H1 (cell line): ENCODE data around the gene MYH7. TPM values are rescaled to one million over a fixed set of nuclear protein-coding genes. Genes with fewer than 3 reads are reported as not detected.
A peak's percentile ranks its signal among the peaks of the same experiment; 100 is the strongest.

Experiments used
- CTCF ChIA-PET: fragments of 300-600 bp; sonication (Branson Sonifier 250); formaldehyde crosslinking; loops from one replicate; lab custom pipeline; 2021; ENCODE audit not compliant: partially characterized antibody; lab: Charles Lee
- POLR2A ChIA-PET: fragments of 300-600 bp; sonication (Branson Sonifier 250); formaldehyde crosslinking; loops from one replicate; lab custom pipeline; 2021; ENCODE audit warnings: inconsistent platforms; ENCODE audit not compliant: partially characterized antibody; lab: Charles Lee
- DNase-seq, 2 experiments: peaks; one replicate each; pipeline versions ENCODE4 v3.0.0 to v3.0.0-alpha.2; 2010 to 2022; ENCODE audit warnings: low spot score in 2 of 2, low read depth in 1 of 2, mixed read lengths in 1 of 2
- FAIRE-seq: peaks from 2 replicates; lab custom pipeline; 2011; peaks lifted over from hg19 to GRCh38; lab: Jason Lieb, UNC
- H2AFZ ChIP-seq: 2 replicates; pipeline ENCODE4 v1.8.1; 2012; ENCODE audit warnings: low read length, inconsistent platforms
- H2AK5ac ChIP-seq: 2 replicates; pipeline ENCODE4 v1.6.1; 2013; ENCODE audit warnings: low read depth, low read length
- H2BK120ac ChIP-seq: replicated peaks from 2 replicates; pipeline ENCODE3; 2013; ENCODE audit warnings: low read depth, low read length, inconsistent platforms
- H2BK12ac ChIP-seq: 2 replicates; pipeline ENCODE4 v1.6.1; 2013; ENCODE audit warnings: low read depth, low read length
- H2BK15ac ChIP-seq: 2 replicates; pipeline ENCODE4 v1.6.1; 2013; ENCODE audit warnings: low read length
- H2BK20ac ChIP-seq: 2 replicates; pipeline ENCODE4 v1.6.1; 2013; ENCODE audit warnings: low read length
- H2BK5ac ChIP-seq: 2 replicates; pipeline ENCODE4 v1.6.1; 2013; ENCODE audit warnings: low read depth, low read length
- H3K14ac ChIP-seq: 2 replicates; pipeline ENCODE4 v1.6.1; 2013; ENCODE audit warnings: inconsistent platforms; ENCODE audit not compliant: insufficient read length
- H3K18ac ChIP-seq: 2 replicates; pipeline ENCODE4 v1.6.1; 2013; ENCODE audit warnings: low read length; ENCODE audit errors: extremely low read depth
- H3K23ac ChIP-seq: 2 replicates; pipeline ENCODE4 v1.6.1; 2013; ENCODE audit warnings: inconsistent platforms; ENCODE audit not compliant: insufficient read length
- H3K23me2 ChIP-seq: 2 replicates; pipeline ENCODE4 v1.6.1; 2013; ENCODE audit warnings: low read depth, low read length
- H3K27ac ChIP-seq: 2 replicates; pipeline ENCODE4 v1.6.1; 2011; ENCODE audit warnings: low read depth, low read length, inconsistent platforms
- H3K27me3 ChIP-seq, 4 experiments: replicated peaks in 1 of 4; 1 replicate in 1 of 4; 2 replicates in 3 of 4; pipeline versions ENCODE4 v1.6.1 to v1.8.1; 2011 to 2013; ENCODE audit warnings: low read length in 3 of 4, mild to moderate bottlenecking in 3 of 4, inconsistent platforms in 2 of 4, mixed read lengths in 2 of 4, moderate library complexity in 1 of 4; ENCODE audit not compliant: control insufficient read depth in 3 of 4, insufficient read depth in 3 of 4; ENCODE audit errors: extremely low read depth in 1 of 4
- H3K36me3 ChIP-seq, 4 experiments: 2 replicates each; pipeline versions ENCODE4 v1.6.1 to v1.8.1; 2011 to 2013; ENCODE audit warnings: mild to moderate bottlenecking in 4 of 4, low read length in 3 of 4, moderate library complexity in 2 of 4, control low read depth in 1 of 4, inconsistent platforms in 1 of 4; ENCODE audit not compliant: insufficient read depth in 4 of 4, control insufficient read depth in 2 of 4
- H3K4ac ChIP-seq: replicated peaks from 2 replicates; pipeline ENCODE3; 2013; ENCODE audit warnings: low read length, low read depth, mixed read lengths, inconsistent platforms; ENCODE audit not compliant: insufficient read length
- H3K4me1 ChIP-seq, 4 experiments: replicated peaks in 1 of 4; 1 replicate in 1 of 4; 2 replicates in 3 of 4; pipeline versions ENCODE4 v1.6.1 to v1.8.1; 2011 to 2013; ENCODE audit warnings: low read length in 3 of 4, inconsistent platforms in 2 of 4, mixed read lengths in 1 of 4; ENCODE audit not compliant: insufficient read depth in 4 of 4, control insufficient read depth in 3 of 4
- H3K4me2 ChIP-seq, 2 experiments: 2 replicates each; pipeline versions ENCODE4 v1.6.1 to v1.8.1; 2011 to 2013; ENCODE audit warnings: low read depth in 2 of 2, low read length in 2 of 2, control low read depth in 1 of 2, inconsistent platforms in 1 of 2, mild to moderate bottlenecking in 1 of 2; ENCODE audit not compliant: insufficient read depth in 1 of 2
- H3K4me3 ChIP-seq, 4 experiments: fragments of 200-600, 300-600 bp in 1 of 4; sonication (generic), shearing (Covaris generic), sonication (Bioruptor Twin) in 1 of 4; 2 replicates each; pipeline versions ENCODE4 v1.5.1 to v1.8.1; 2011 to 2016; ENCODE audit warnings: low read length in 4 of 4, low read depth in 3 of 4, control low read depth in 2 of 4, inconsistent platforms in 2 of 4, mild to moderate bottlenecking in 2 of 4, mixed read lengths in 1 of 4, moderate library complexity in 1 of 4; ENCODE audit not compliant: insufficient read depth in 2 of 4; ENCODE audit errors: extremely low read depth in 1 of 4
- H3K56ac ChIP-seq: replicated peaks from 2 replicates; pipeline ENCODE3; 2013; ENCODE audit warnings: low read depth, mild to moderate bottlenecking, mixed read lengths, low read length, inconsistent platforms; ENCODE audit not compliant: insufficient read length
- H3K79me1 ChIP-seq: 2 replicates; pipeline ENCODE4 v1.6.1; 2013; ENCODE audit warnings: low read depth, low read length, control low read depth
- H3K79me2 ChIP-seq, 2 experiments: 2 replicates each; pipeline versions ENCODE4 v1.6.1 to v1.8.1; 2012 to 2013; ENCODE audit warnings: low read length in 2 of 2, mild to moderate bottlenecking in 2 of 2, inconsistent platforms in 1 of 2; ENCODE audit not compliant: insufficient read depth in 2 of 2, control insufficient read depth in 1 of 2
- H3K9ac ChIP-seq, 4 experiments: replicated peaks in 1 of 4; 1 replicate in 1 of 4; 2 replicates in 3 of 4; pipeline versions ENCODE4 v1.6.1 to v1.8.1; 2011 to 2013; ENCODE audit warnings: low read depth in 3 of 4, low read length in 3 of 4, control low read depth in 2 of 4, mild to moderate bottlenecking in 2 of 4, moderate library complexity in 2 of 4, inconsistent platforms in 1 of 4; ENCODE audit errors: extremely low read depth in 1 of 4
- H3K9me3 ChIP-seq, 2 experiments: 2 replicates each; pipeline versions ENCODE4 v1.6.1 to v1.8.1; 2012 to 2013; ENCODE audit warnings: mild to moderate bottlenecking in 2 of 2, moderate library complexity in 2 of 2, control low read depth in 1 of 2, inconsistent platforms in 1 of 2, low read depth in 1 of 2, low read length in 1 of 2, mixed read lengths in 1 of 2; ENCODE audit not compliant: insufficient read depth in 2 of 2
- H4K20me1 ChIP-seq, 2 experiments: replicated peaks in 1 of 2; 2 replicates each; pipeline versions ENCODE3 to v1.8.1; 2011 to 2013; ENCODE audit warnings: inconsistent platforms in 2 of 2, low read length in 2 of 2, mild to moderate bottlenecking in 1 of 2; ENCODE audit not compliant: insufficient read depth in 2 of 2, control insufficient read depth in 1 of 2
- H4K5ac ChIP-seq: 2 replicates; pipeline ENCODE4 v1.6.1; 2013; ENCODE audit warnings: low read length, low read depth, mixed read lengths, inconsistent platforms; ENCODE audit not compliant: insufficient read length
- H4K8ac ChIP-seq: 2 replicates; pipeline ENCODE4 v1.8.0; 2013; ENCODE audit warnings: mild to moderate bottlenecking, moderate library complexity, low read length, inconsistent platforms; ENCODE audit not compliant: insufficient read depth; ENCODE audit errors: extremely low read depth
- H4K91ac ChIP-seq: replicated peaks from 2 replicates; pipeline ENCODE3; 2013; ENCODE audit warnings: low read length, mixed read lengths, inconsistent platforms; ENCODE audit not compliant: insufficient read length
- BRCA1 ChIP-seq: IDR thresholded peaks from 2 replicates; pipeline ENCODE4 v1.6.1; 2012; ENCODE audit warnings: low read depth, low read length, improper control_type of control experiment
- CEBPB ChIP-seq: IDR thresholded peaks from 2 replicates; pipeline ENCODE4 v1.6.1; 2012; ENCODE audit warnings: low read depth, low read length
- CHD1 ChIP-seq: IDR thresholded peaks from 2 replicates; pipeline ENCODE4 v1.6.1; 2012; ENCODE audit warnings: low read depth, low read length, improper control_type of control experiment
- HDAC2 ChIP-seq, 2 experiments: fragments of 300-600 bp in 1 of 2; sonication (generic) in 1 of 2; IDR thresholded peaks; 2 replicates each; pipeline ENCODE4 v1.6.1; 2011 to 2012; ENCODE audit warnings: low read depth in 2 of 2, low read length in 2 of 2, mild to moderate bottlenecking in 2 of 2, moderate library complexity in 2 of 2, borderline replicate concordance in 1 of 2, inconsistent platforms in 1 of 2
- MAFK ChIP-seq: IDR thresholded peaks from 2 replicates; pipeline ENCODE4 v1.6.1; 2012; ENCODE audit warnings: low read depth, mild to moderate bottlenecking, improper control_type of control experiment, low read length
- NANOG ChIP-seq: IDR thresholded peaks from 2 replicates; pipeline ENCODE4 v1.6.1; 2011; ENCODE audit warnings: low read length, low read depth, mild to moderate bottlenecking, inconsistent platforms; ENCODE audit not compliant: insufficient read depth, poor library complexity, severe bottlenecking
- RXRA ChIP-seq: IDR thresholded peaks from 2 replicates; pipeline ENCODE4 v1.6.1; 2011; ENCODE audit warnings: low read depth, mild to moderate bottlenecking, low read length, moderate library complexity; ENCODE audit not compliant: insufficient read depth
- TAF7 ChIP-seq: optimal IDR thresholded peaks from 2 replicates; pipeline ENCODE3; 2011; ENCODE audit warnings: low read depth, mild to moderate bottlenecking, inconsistent platforms, low read length, moderate library complexity, borderline replicate concordance
- ZNF274 ChIP-seq: IDR thresholded peaks from 2 replicates; pipeline ENCODE4 v1.7.0; 2012; ENCODE audit warnings: low read length, borderline replicate concordance; ENCODE audit errors: extremely low read depth
- WGBS, 2 experiments: shearing (Covaris generic) in 1 of 2; methylation state at CpG; one replicate each; pipeline versions ENCODE4 v1.1.6 to v1.1.7; 2013 to 2015; ENCODE audit warnings: low lambda C conversion rate in 2 of 2, mixed read lengths in 2 of 2, inconsistent platforms in 1 of 2, low coverage in 1 of 2, missing lambda C conversion rate in 1 of 2; ENCODE audit not compliant: insufficient replicate concordance in 2 of 2, insufficient coverage in 1 of 2, insufficient read length in 1 of 2; ENCODE audit errors: extremely low coverage in 1 of 2, missing lambda C conversion rate in 1 of 2; 5-methylcytosine and 5-hydroxymethylcytosine counted together
- polyA plus RNA-seq, 7 experiments: library from polyadenylated mRNA; depleted of rRNA in 3 of 7; stranded (reverse) in 5 of 7; unstranded in 2 of 7; fragments of >200 nt in 5 of 7; fragments of 200-250 nt in 2 of 7; gene quantifications; 1 replicate in 5 of 7; 2 replicates in 1 of 7; 4 replicates in 1 of 7; pipeline versions ENCODE4 v1.2.1 to v1.2.3, GENCODE V29; 2011 to 2013; ENCODE audit warnings: missing spikeins in 2 of 7, mixed read lengths in 2 of 7
- total RNA-seq: library from RNA; stranded (reverse); fragmentation: NEBNext Ultra II Directional; extraction: Animal tissue kit (Norgen Biotek cat#: 25700); gene quantifications from 2 replicates; pipeline ENCODE4 v1.2.1, GENCODE V29; 2021
- TF ChIP-seq, protein P1 (sequence below): IDR thresholded peaks from 2 replicates; pipeline ENCODE4 v1.6.1; 2012; ENCODE audit warnings: low read length, inconsistent platforms

Gene MYH7
- total and polyA plus RNA-seq, 2 of the 8 experiments (the other 6 are each of a cell fraction or from before 2014, with no cell fraction given) = not detected

- Histone ChIP-seq H2BK5ac (no peak overlapping the region), H2AK5ac (no peak overlapping the region), H4K91ac (no peak overlapping the region), H2BK120ac (no peak overlapping the region), H3K4me2 (no peak overlapping the region), H3K27me3 (peaks cover 0 to 3% (median under 1%) of the 10 kb centered on the region in 4 experiments; a peak in 1 of 7 replicates), H4K8ac (no peak overlapping the region), H4K20me1 (no peaks in the 10 kb centered on the region), H2BK12ac (0 out of 2 replicates have a peak overlapping the region, but pooled peaks have one; percentile 9), H3K36me3 (no peaks in the 10 kb centered on the region), H3K9ac (no peak overlapping the region), H3K14ac (no peak overlapping the region), H3K18ac (no peak overlapping the region), H3K79me2 (no peaks in the 10 kb centered on the region), H3K79me1 (peaks cover 3% of the 10 kb centered on the region), H3K4ac (no peak overlapping the region), H3K4me3 (no peak overlapping the region), H2BK15ac (no peak overlapping the region), H3K4me1 (peaks cover 0 to 4% (median 0%) of the 10 kb centered on the region in 4 experiments; a peak in 1 of 7 replicates), H3K9me3 (no peaks in the 10 kb centered on the region; a peak in 1 of 4 replicates), H2AFZ (no peak overlapping the region), H2BK20ac (no peak overlapping the region), H3K56ac (no peak overlapping the region), H3K23me2 (no peaks in the 10 kb centered on the region), H3K23ac (no peak overlapping the region), H3K27ac (no peak overlapping the region), H4K5ac (no peak overlapping the region)
- CTCF ChIA-PET = interaction anchor here (1.0 to 1.5 kb wide), 2 partner anchors 12 to 19 kb away, joined by 3 to 4 read pairs; no protein-coding TSS in a partner anchor
- POLR2A ChIA-PET = no interaction called here
- FAIRE-seq (no peak), DNase-seq (no peak)
- 88 to 100% methylated on average over 2 to 17 of the region's 17 CpGs for WGBS, 2 experiments
- no peak for TF ChIP-seq MAFK
- TF ChIP-seq CHD1 = no peak
- no peak for TF ChIP-seq ZNF274
- TF ChIP-seq, protein P1, sequence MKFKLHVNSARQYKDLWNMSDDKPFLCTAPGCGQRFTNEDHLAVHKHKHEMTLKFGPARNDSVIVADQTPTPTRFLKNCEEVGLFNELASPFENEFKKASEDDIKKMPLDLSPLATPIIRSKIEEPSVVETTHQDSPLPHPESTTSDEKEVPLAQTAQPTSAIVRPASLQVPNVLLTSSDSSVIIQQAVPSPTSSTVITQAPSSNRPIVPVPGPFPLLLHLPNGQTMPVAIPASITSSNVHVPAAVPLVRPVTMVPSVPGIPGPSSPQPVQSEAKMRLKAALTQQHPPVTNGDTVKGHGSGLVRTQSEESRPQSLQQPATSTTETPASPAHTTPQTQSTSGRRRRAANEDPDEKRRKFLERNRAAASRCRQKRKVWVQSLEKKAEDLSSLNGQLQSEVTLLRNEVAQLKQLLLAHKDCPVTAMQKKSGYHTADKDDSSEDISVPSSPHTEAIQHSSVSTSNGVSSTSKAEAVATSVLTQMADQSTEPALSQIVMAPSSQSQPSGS = no peak
- TF ChIP-seq HDAC2 (IDR thresholded peaks at IDR 0.05; ENCODE audit: borderline replicate concordance in 1 of 2, low read depth in 2 of 2, low read length in 2 of 2) = no peak
- no peak for TF ChIP-seq RXRA
- TF ChIP-seq NANOG = no peak
- no peak for TF ChIP-seq BRCA1
- no peak for TF ChIP-seq CEBPB
- TF ChIP-seq TAF7 = no peak
These were observed 3.1 kb downstream of the MYH7 start for GRCh38 chr14:23432102-23432925.
